PC-9 (cell line): ENCODE measurements around the gene DNM3. TPM values are rescaled to one million over a fixed set of nuclear protein-coding genes. Genes with fewer than 3 reads are reported as not detected.

Experiments used
- BruUV-seq: library from RNA; stranded (reverse); fragments of 400-500 nt; replicated peaks from 2 replicates; lab custom pipeline; 2021; lab: Mats Ljungman, UMichigan
- CTCF ChIA-PET: fragments of 300-600 bp; sonication (Branson Sonifier 250); formaldehyde crosslinking; loops from one replicate; lab custom pipeline; 2022; ENCODE audit warnings: antibody characterized with exemption; lab: Charles Lee
- POLR2A ChIA-PET: fragments of 300-600 bp; sonication (Branson Sonifier 250); formaldehyde crosslinking; loops from one replicate; lab custom pipeline; 2022; ENCODE audit warnings: antibody characterized with exemption; ENCODE audit not compliant: unreplicated experiment; lab: Charles Lee
- DNase-seq, 2 experiments: peaks; one replicate each; pipeline versions ENCODE4 v3.0.0 to v3.0.0-alpha.2; 2015 to 2022; ENCODE audit warnings: mixed read lengths in 1 of 2
- H2AFZ ChIP-seq: fragments of 200-600 bp; sonication (generic); 2 replicates; pipeline ENCODE4 v1.8.1; 2017; ENCODE audit warnings: antibody characterized with exemption
- H3F3A ChIP-seq: fragments of 200-600 bp; sonication (generic); 2 replicates; pipeline ENCODE4 v1.8.1; 2017; ENCODE audit warnings: antibody characterized with exemption, mild to moderate bottlenecking, low read depth; ENCODE audit not compliant: insufficient read depth
- H3K27ac ChIP-seq: fragments of 200-600 bp; sonication (generic); 2 replicates; pipeline ENCODE4 v1.6.1; 2016; ENCODE audit warnings: mixed run types
- H3K27me3 ChIP-seq: fragments of 200-600 bp; sonication (generic); 2 replicates; pipeline ENCODE4 v1.6.1; 2016; ENCODE audit warnings: low read depth, mixed run types; ENCODE audit not compliant: insufficient read depth
- H3K36me3 ChIP-seq: fragments of 200-600 bp; sonication (generic); 2 replicates; pipeline ENCODE4 v1.6.1; 2016; ENCODE audit warnings: low read depth, mixed run types
- H3K4me1 ChIP-seq: fragments of 200-600 bp; sonication (generic); replicated peaks from 2 replicates; pipeline ENCODE4 v1.6.1; 2016; ENCODE audit warnings: mixed run types; ENCODE audit not compliant: insufficient read depth
- H3K4me2 ChIP-seq: fragments of 200-600 bp; sonication (generic); 2 replicates; pipeline ENCODE4 v1.6.1; 2017; ENCODE audit warnings: mixed run types
- H3K4me3 ChIP-seq: fragments of 200-600 bp; sonication (generic); 2 replicates; pipeline ENCODE4 v1.6.1; 2016; ENCODE audit warnings: mixed run types
- H3K79me2 ChIP-seq: fragments of 200-600 bp; sonication (generic); 2 replicates; pipeline ENCODE4 v1.6.1; 2017; ENCODE audit warnings: low read depth, mixed run types
- H3K9me2 ChIP-seq: fragments of 200-600 bp; sonication (generic); 2 replicates; pipeline ENCODE4 v1.8.1; 2017; ENCODE audit warnings: mild to moderate bottlenecking; ENCODE audit not compliant: insufficient read depth
- H3K9me3 ChIP-seq: fragments of 200-600 bp; sonication (generic); 2 replicates; pipeline ENCODE4 v1.8.1; 2016; ENCODE audit warnings: low read depth; ENCODE audit not compliant: insufficient read depth
- H4K20me1 ChIP-seq: fragments of 200-600 bp; sonication (generic); 2 replicates; pipeline ENCODE4 v1.8.1; 2017; ENCODE audit not compliant: insufficient read depth
- CTCF ChIP-seq: fragments of 200-600 bp; sonication (generic); conservative IDR thresholded peaks from 2 replicates; pipeline ENCODE4 v1.6.1; 2017; ENCODE audit warnings: mixed run types, antibody characterized with exemption, mild to moderate bottlenecking, moderate library complexity
- EZH2 ChIP-seq: fragments of 200-600 bp; sonication (generic); IDR thresholded peaks from 2 replicates; pipeline ENCODE4 v1.8.0; 2017; ENCODE audit warnings: antibody characterized with exemption, low read depth
- intact Hi-C: fragments of 100-400 bp; cut with micrococcal nuclease; formaldehyde crosslinking; loops from one replicate; pipeline ENCODE4 v1.10.0; 2022; ENCODE audit not compliant: unreplicated experiment
- total RNA-seq: library from RNA; stranded (reverse); gene quantifications from 2 replicates; pipeline ENCODE4 v1.2.3, GENCODE V29; 2021

Gene DNM3
- total RNA-seq, 1 experiment from 2014 or later, result 1.7 TPM

GRCh38 chr1:172201572-172201971 is 360.3 kb downstream of the DNM3 start:
- no peak overlapping the region for H3K4me3 ChIP-seq
- no peak overlapping the region for H3K4me2 ChIP-seq
- intact Hi-C loops, result no loop called here
- no peak overlapping the region for H2AFZ ChIP-seq
- no peak for DNase-seq
- no peaks in the 10 kb centered on the region for H3F3A ChIP-seq
- H4K20me1 ChIP-seq, result no peaks in the 10 kb centered on the region
- peaks cover 8% of the 10 kb centered on the region; the same call in 1 of the 2 replicates for H3K9me3 ChIP-seq
- no peaks in the 10 kb centered on the region for H3K4me1 ChIP-seq
- ChIA-PET CTCF (no interaction called here), POLR2A (no interaction called here)
- H3K9me2 ChIP-seq, result no peaks in the 10 kb centered on the region; the same call in 1 of the 2 replicates
- H3K36me3 ChIP-seq, result no peaks in the 10 kb centered on the region
- no TSS peak for BruUV-seq
- H3K27me3 ChIP-seq, result no peaks in the 10 kb centered on the region
- H3K79me2 ChIP-seq, result no peaks in the 10 kb centered on the region
- no peak for TF ChIP-seq EZH2
- no peak for TF ChIP-seq CTCF
- no peak overlapping the region for H3K27ac ChIP-seq

GRCh38 chr1:172203135-172203823 is 362.0 kb downstream of the DNM3 start:
- BruUV-seq, result no TSS peak
- H3K27ac ChIP-seq, result no peak overlapping the region
- no peak overlapping the region for H3K4me3 ChIP-seq
- intact Hi-C loops, result no loop called here
- TF ChIP-seq EZH2 (no peak), CTCF (no peak)
- H3K27me3 ChIP-seq, result no peaks in the 10 kb centered on the region
- no peaks in the 10 kb centered on the region for H3K9me2 ChIP-seq
- H4K20me1 ChIP-seq, result no peaks in the 10 kb centered on the region
- CTCF ChIA-PET, result no interaction called here
- no peak overlapping the region for H3K4me2 ChIP-seq
- no peaks in the 10 kb centered on the region for H3K36me3 ChIP-seq
- H3F3A ChIP-seq, result no peaks in the 10 kb centered on the region
- no peaks in the 10 kb centered on the region for H3K79me2 ChIP-seq
- no peak for DNase-seq
- peaks cover 8% of the 10 kb centered on the region; the same call in 1 of the 2 replicates for H3K9me3 ChIP-seq
- POLR2A ChIA-PET, result no interaction called here
- 0 out of 2 replicates have a peak overlapping the region, but pooled peaks have one; percentile 34 for H2AFZ ChIP-seq
- H3K4me1 ChIP-seq, result no peaks in the 10 kb centered on the region

GRCh38 chr1:172203902-172204301 is 362.6 kb downstream of the DNM3 start:
- Histone ChIP-seq H3K4me1 (no peaks in the 10 kb centered on the region), H3F3A (no peaks in the 10 kb centered on the region), H3K79me2 (no peaks in the 10 kb centered on the region), H3K9me2 (no peaks in the 10 kb centered on the region), H3K4me2 (no peak overlapping the region), H3K27me3 (no peaks in the 10 kb centered on the region), H3K27ac (no peak overlapping the region), H4K20me1 (no peaks in the 10 kb centered on the region), H3K36me3 (no peaks in the 10 kb centered on the region), H2AFZ (no peak overlapping the region), H3K4me3 (no peak overlapping the region), H3K9me3 (peaks cover 3% of the 10 kb centered on the region; the same call in 1 of the 2 replicates)
- ChIA-PET POLR2A (no interaction called here), CTCF (no interaction called here)
- no peak for DNase-seq
- intact Hi-C loops, result no loop called here
- no TSS peak for BruUV-seq
- TF ChIP-seq EZH2, result no peak
- TF ChIP-seq CTCF, result no peak
